Measurements from ENCODE around the gene KLHDC7B.

KLHDC7B gene

GRCh38 chr22:50585238-50585637 is 39.5 kb downstream of the KLHDC7B start:
- TF ChIP-seq CTCF (conservative IDR thresholded peaks at IDR 0.05) (no peak), ZFX (IDR thresholded peaks at IDR 0.05) (no peak)

GRCh38 chr22:50585781-50586180 is 40.1 kb downstream of the KLHDC7B start:
- no peak overlapping the region for H3K27ac ChIP-seq
- TF ChIP-seq ZFX (IDR thresholded peaks at IDR 0.05) = no peak
- no peak for TF ChIP-seq CTCF (conservative IDR thresholded peaks at IDR 0.05)

More at GRCh38 chr22:50585238-50585637, 39.5 kb downstream of the KLHDC7B start:
- H3K27ac ChIP-seq = no peak overlapping the region

GRCh38 chr22:50586416-50586815 is 40.7 kb downstream of the KLHDC7B start:
- no peak overlapping the region for H3K27ac ChIP-seq
- TF ChIP-seq CTCF (conservative IDR thresholded peaks at IDR 0.05) = no peak
- no peak for TF ChIP-seq ZFX (IDR thresholded peaks at IDR 0.05)

- H3K27ac ChIP-seq = no peak overlapping the region
- TF ChIP-seq ZFX (IDR thresholded peaks at IDR 0.05) = no peak
- TF ChIP-seq CTCF (conservative IDR thresholded peaks at IDR 0.05) = no peak
These were observed 41.7 kb downstream of the KLHDC7B start for GRCh38 chr22:50587407-50587806.

DNA sequence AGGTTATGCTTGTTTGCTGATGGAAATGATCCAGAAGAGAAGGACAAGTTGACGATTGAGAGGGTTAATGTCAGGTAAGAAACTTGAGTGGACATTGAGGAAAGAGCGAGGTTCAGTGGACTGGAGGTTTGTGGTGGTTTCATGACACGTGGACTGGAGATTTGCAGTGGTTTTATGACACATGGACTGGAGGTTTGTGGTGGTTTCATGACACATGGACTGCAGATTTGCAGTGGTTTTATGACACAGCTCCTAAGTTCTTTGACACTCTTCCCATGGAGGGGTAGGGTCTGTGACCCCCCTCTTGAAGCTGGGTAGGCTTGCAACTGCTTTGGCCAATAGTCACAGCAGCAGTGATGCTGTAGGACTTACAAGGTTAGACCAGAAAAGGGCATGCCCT is 49.5 kb downstream of the KLHDC7B start:
- TF ChIP-seq CTCF (conservative IDR thresholded peaks at IDR 0.05) = no peak
- no peak for TF ChIP-seq ZFX (IDR thresholded peaks at IDR 0.05)
- no peak overlapping the region for H3K27ac ChIP-seq

DNA sequence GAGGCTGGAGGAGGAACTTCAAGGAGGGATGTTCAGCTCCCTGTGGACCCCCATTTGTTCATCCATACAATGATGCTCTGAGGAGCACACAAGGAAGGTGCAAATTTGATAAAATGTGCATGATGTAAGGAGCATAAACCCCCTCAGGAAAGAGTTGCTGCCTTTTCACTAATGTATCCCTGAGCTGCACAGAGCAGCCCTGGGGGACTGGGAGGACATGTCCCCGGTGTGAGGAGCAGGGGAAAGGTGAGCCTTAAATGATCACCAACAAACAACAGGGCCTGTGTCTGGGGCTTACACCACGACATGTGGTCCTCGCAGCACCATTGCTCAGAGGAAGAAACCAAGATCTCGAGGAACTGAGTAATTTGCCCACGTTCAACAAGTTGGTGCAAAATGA is 51.4 kb downstream of the KLHDC7B start:
- no peak overlapping the region for H3K27ac ChIP-seq
- TF ChIP-seq ZFX (IDR thresholded peaks at IDR 0.05) (no peak), CTCF (conservative IDR thresholded peaks at IDR 0.05) (no peak)

- TF ChIP-seq ZFX (IDR thresholded peaks at IDR 0.05) (no peak), CTCF (conservative IDR thresholded peaks at IDR 0.05) (no peak)
- peak overlapping the region; percentile 64; the same call in 1 of the 2 replicates for H3K27ac ChIP-seq
These were observed 54.2 kb downstream of the KLHDC7B start for GRCh38 chr22:50599816-50600455.

Measured in C4-2B (cell line).